H1 (cell line): Measurements from ENCODE around the gene KRT76.
A peak's percentile ranks its signal among the peaks of the same experiment; 100 is the strongest.

Experiments
- ASH2L ChIP-seq: fragments of 200-600, 300-600 bp; sonication (generic); IDR thresholded peaks from one replicate; pipeline ENCODE4 v1.7.1; 2017; ENCODE audit warnings: low read length
- CEBPB ChIP-seq: IDR thresholded peaks from 2 replicates; pipeline ENCODE4 v1.6.1; 2012; ENCODE audit warnings: low read depth, low read length
- CREB1 ChIP-seq: IDR thresholded peaks from 2 replicates; pipeline ENCODE4 v1.6.1; 2012; ENCODE audit warnings: inconsistent platforms
- POLR2A ChIP-seq, 2 experiments: IDR thresholded peaks; 1 replicate in 1 of 2; 2 replicates in 1 of 2; pipeline ENCODE4 v1.6.1; 2011; ENCODE audit warnings: low read depth in 2 of 2, low read length in 2 of 2, mild to moderate bottlenecking in 2 of 2; ENCODE audit errors: control extremely low read depth in 1 of 2
- POLR2AphosphoS5 ChIP-seq: IDR thresholded peaks from 2 replicates; pipeline ENCODE4 v1.6.1; 2011; ENCODE audit warnings: low read depth, low read length
- RAD21 ChIP-seq, 2 experiments: IDR thresholded peaks in 1 of 2; conservative IDR thresholded peaks in 1 of 2; 2 replicates each; pipeline ENCODE4 v1.6.1; 2011; ENCODE audit warnings: low read depth in 2 of 2, low read length in 2 of 2, improper control_type of control experiment in 1 of 2, inconsistent platforms in 1 of 2, mild to moderate bottlenecking in 1 of 2, moderate library complexity in 1 of 2

- TF ChIP-seq RAD21 (IDR thresholded peaks at IDR 0.05 in 1 of 2, conservative IDR thresholded peaks at IDR 0.05 in 1 of 2; ENCODE audit: low read depth in 2 of 2, low read length in 2 of 2) (0 out of 4 replicates have a peak, but pooled peaks of 1 of the 2 experiments have one; percentile 11), ASH2L (no peak), CEBPB (no peak), CREB1 (no peak), POLR2A (IDR thresholded peaks at IDR 0.05; ENCODE audit: control extremely low read depth in 1 of 2, low read depth in 2 of 2, low read length in 2 of 2) (no peak), POLR2AphosphoS5 (no peak)
Measured at GRCh38 chr12:52741375-52742195, 35.6 kb downstream of the KRT76 start.
